HepG2 (cell line): ENCODE results near the gene ENTPD2. TPM values are rescaled to one million over a fixed set of nuclear protein-coding genes. Genes with fewer than 3 reads are reported as not detected.
A peak's percentile ranks its signal among the peaks of the same experiment; 100 is the strongest.

Source experiments
- ARID4A ChIP-seq: sonication (generic); formaldehyde crosslinking; IDR thresholded peaks from 2 replicates; pipeline ENCODE4 v1.5.0; 2020; ENCODE audit warnings: mild to moderate bottlenecking, missing genetic modification reagents, borderline replicate concordance
- DZIP1 ChIP-seq: sonication (generic); formaldehyde crosslinking; IDR thresholded peaks from 2 replicates; pipeline ENCODE4 v1.5.0; 2020; ENCODE audit warnings: mild to moderate bottlenecking, missing genetic modification reagents
- HNRNPLL ChIP-seq: fragments of 200-400 bp; formaldehyde crosslinking; IDR thresholded peaks from 2 replicates; pipeline ENCODE4 v1.6.1; 2017; ENCODE audit warnings: mild to moderate bottlenecking, low read depth, low read length; ENCODE audit not compliant: poor library complexity, severe bottlenecking
- MAX ChIP-seq: IDR thresholded peaks from 2 replicates; pipeline ENCODE4 v1.6.1; 2012; ENCODE audit warnings: inconsistent platforms
- MEIS2 ChIP-seq: sonication (generic); formaldehyde crosslinking; IDR thresholded peaks from 2 replicates; pipeline ENCODE4 v1.9.0; 2021; ENCODE audit warnings: mild to moderate bottlenecking, missing genetic modification reagents
- PCBP1 ChIP-seq: fragments of 200-400 bp; formaldehyde crosslinking; IDR thresholded peaks from 2 replicates; pipeline ENCODE4 v1.6.1; 2017; ENCODE audit warnings: mild to moderate bottlenecking, low read depth, low read length, borderline replicate concordance
- PRDM15 ChIP-seq: sonication (generic); formaldehyde crosslinking; IDR thresholded peaks from 2 replicates; pipeline ENCODE4 v1.4.0; 2020; ENCODE audit warnings: missing genetic modification reagents
- RBAK ChIP-seq: sonication (generic); formaldehyde crosslinking; IDR thresholded peaks from 2 replicates; pipeline ENCODE4 v1.5.1; 2020; ENCODE audit warnings: mild to moderate bottlenecking, missing genetic modification reagents
- RFXAP ChIP-seq: sonication (generic); formaldehyde crosslinking; IDR thresholded peaks from 2 replicates; pipeline ENCODE4 v1.4.0; 2020; ENCODE audit warnings: missing genetic modification reagents, borderline replicate concordance
- SP1 ChIP-seq, 2 experiments: fragments of 450-650 bp in 1 of 2; sonication (generic) in 1 of 2; formaldehyde crosslinking in 1 of 2; IDR thresholded peaks; 2 replicates each; pipeline versions ENCODE4 v1.4.0 to v1.6.1; 2016 to 2020; ENCODE audit warnings: missing genetic modification reagents in 1 of 2
- SPEN ChIP-seq: sonication (generic); formaldehyde crosslinking; IDR thresholded peaks from 2 replicates; pipeline ENCODE4 v1.5.1; 2020; ENCODE audit warnings: low read depth, mild to moderate bottlenecking, missing genetic modification reagents
- TFE3 ChIP-seq: IDR thresholded peaks from 2 replicates; pipeline ENCODE4 v1.6.1; 2016
- ZBTB42 ChIP-seq: sonication (generic); formaldehyde crosslinking; IDR thresholded peaks from 2 replicates; pipeline ENCODE4 v1.5.0; 2020; ENCODE audit warnings: mild to moderate bottlenecking, missing genetic modification reagents
- ZFP36L2 ChIP-seq: sonication (generic); formaldehyde crosslinking; IDR thresholded peaks from 2 replicates; pipeline ENCODE4 v1.4.0; 2020; ENCODE audit warnings: missing genetic modification reagents
- ZFP82 ChIP-seq: sonication (generic); formaldehyde crosslinking; IDR thresholded peaks from 2 replicates; pipeline ENCODE4 v1.5.1; 2020; ENCODE audit warnings: mild to moderate bottlenecking, missing genetic modification reagents, borderline replicate concordance
- polyA plus RNA-seq, 8 experiments: library from polyadenylated mRNA; depleted of rRNA in 3 of 8; stranded (reverse) in 7 of 8; unstranded in 1 of 8; fragments of >200 nt; fragmentation: Illumina TruSeq in 4 of 8; extraction: Trizol in 4 of 8; gene quantifications; 2 replicates each; pipeline versions ENCODE4 v1.2.1 to v1.2.3, GENCODE V29; 2011 to 2016; ENCODE audit warnings: low read depth in 4 of 8, missing spikeins in 1 of 8, mixed read lengths in 1 of 8; ENCODE audit not compliant: insufficient read depth in 1 of 8
- total RNA-seq, 5 experiments: library from RNA; depleted of rRNA; stranded (reverse); fragments of >200 nt; fragmentation: Illumina TruSeq; extraction: Trizol; gene quantifications; 2 replicates each; pipeline ENCODE4 v1.2.3, GENCODE V29; 2016; ENCODE audit warnings: low read depth in 1 of 5

The ENTPD2 gene
- total and polyA plus RNA-seq, 2 of the 13 experiments (the other 11 are each of a cell fraction or from before 2014, with no cell fraction given), result 0.95 to 3.2 TPM

GRCh38 chr9:137077010-137077747, 23.3 kb upstream of the ENTPD2 start, which contains the start of gene UAP1L1 (continued):
- 0 out of 2 replicates have a peak, but pooled peaks have one; percentile 51 for TF ChIP-seq ZBTB42 (CRISPR knock-in tag)
- TF ChIP-seq MEIS2, result peak; percentile 23; the same call in 1 of the 2 replicates
- 0 out of 2 replicates have a peak, but pooled peaks have one; percentile 69 for TF ChIP-seq DZIP1 (CRISPR knock-in tag)
- TF ChIP-seq TFE3 (CRISPR knock-in tag), result peak; percentile 65; the same call in 1 of the 2 replicates
- 0 out of 2 replicates have a peak, but pooled peaks have one; percentile 50 for TF ChIP-seq PCBP1
- TF ChIP-seq ZFP36L2 (CRISPR knock-in tag), result no peak
- TF ChIP-seq RFXAP (CRISPR knock-in tag), result no peak
- peak; percentile 49; the same call in 1 of the 2 replicates for TF ChIP-seq ARID4A (CRISPR knock-in tag)
- peak; percentile 95 for TF ChIP-seq HNRNPLL
- TF ChIP-seq RBAK, result no peak
- TF ChIP-seq SP1 (IDR thresholded peaks at IDR 0.05), result no peak
- TF ChIP-seq SP1 (CRISPR knock-in tag; IDR thresholded peaks at IDR 0.05), result peak; percentile 24; the same call in 1 of the 2 replicates
- peak; percentile 13; the same call in 1 of the 2 replicates for TF ChIP-seq MAX
- TF ChIP-seq ZFP82, result peak; percentile 47; the same call in 1 of the 2 replicates
- TF ChIP-seq PRDM15 (CRISPR knock-in tag), result peak; percentile 63; the same call in 1 of the 2 replicates
- TF ChIP-seq SPEN, result peak; percentile 25; the same call in 1 of the 2 replicates
